SK-N-SH (cell line): Measurements from ENCODE around the gene CASS4. TPM values are rescaled to one million over a fixed set of nuclear protein-coding genes. Genes with fewer than 3 reads are reported as not detected.
A peak's percentile ranks its signal among the peaks of the same experiment; 100 is the strongest.

Experiments
- EP300 ChIP-seq, 2 experiments: IDR thresholded peaks; 2 replicates each; pipeline versions ENCODE4 v1.4.0 to v1.6.1; 2012; ENCODE audit warnings: borderline replicate concordance in 1 of 2, low read depth in 1 of 2, low read length in 1 of 2
- GABPA ChIP-seq: IDR thresholded peaks from 2 replicates; pipeline ENCODE4 v1.4.0; 2012; ENCODE audit warnings: low read depth, mild to moderate bottlenecking
- GATA2 ChIP-seq: sonication (generic); formaldehyde crosslinking; IDR thresholded peaks from 2 replicates; pipeline ENCODE4 v1.5.0; 2020; ENCODE audit warnings: mild to moderate bottlenecking, missing genetic modification reagents
- JUND ChIP-seq: IDR thresholded peaks from 2 replicates; pipeline ENCODE4 v1.4.0; 2012
- NRF1 ChIP-seq: IDR thresholded peaks from 2 replicates; pipeline ENCODE4 v1.6.1; 2012; ENCODE audit warnings: low read depth, mild to moderate bottlenecking, low read length
- RCOR1 ChIP-seq: fragments of 150-350 bp; IDR thresholded peaks from 2 replicates; pipeline ENCODE4 v1.6.1; 2017; ENCODE audit warnings: antibody characterized with exemption, low read length
- RFX5 ChIP-seq: IDR thresholded peaks from 2 replicates; pipeline ENCODE4 v1.6.1; 2012; ENCODE audit warnings: mild to moderate bottlenecking, improper control_type of control experiment, low read length
- SIN3A ChIP-seq: IDR thresholded peaks from 2 replicates; pipeline ENCODE4 v1.6.1; 2012; ENCODE audit warnings: low read depth, mild to moderate bottlenecking, low read length, moderate library complexity, borderline replicate concordance
- TCF12 ChIP-seq: IDR thresholded peaks from 2 replicates; pipeline ENCODE4 v1.4.0; 2012
- YY1 ChIP-seq: IDR thresholded peaks from 2 replicates; pipeline ENCODE4 v1.4.0; 2012; ENCODE audit warnings: low read depth, mild to moderate bottlenecking
- polyA plus RNA-seq, 3 experiments: library from polyadenylated mRNA; depleted of rRNA; stranded (reverse); fragments of >200 nt; gene quantifications; 2 replicates each; pipeline ENCODE4 v1.2.3, GENCODE V29; 2012
- TF ChIP-seq, protein P1 (sequence below): IDR thresholded peaks from 2 replicates; pipeline ENCODE4 v1.4.0; 2012; ENCODE audit warnings: low read depth, borderline replicate concordance
- TF ChIP-seq, protein P2 (sequence below): IDR thresholded peaks from 2 replicates; pipeline ENCODE4 v1.4.0; 2012; ENCODE audit warnings: low read depth, borderline replicate concordance
- TF ChIP-seq, protein P3 (sequence below): IDR thresholded peaks from 2 replicates; pipeline ENCODE4 v1.6.1; 2012; ENCODE audit warnings: mild to moderate bottlenecking, low read depth, low read length, moderate library complexity
- TF ChIP-seq, protein P4 (sequence below): IDR thresholded peaks from 2 replicates; pipeline ENCODE4 v1.4.0; 2012; ENCODE audit warnings: low read depth
- TF ChIP-seq, protein P5 (sequence below): fragments of 200-600 bp; sonication (generic); IDR thresholded peaks from 2 replicates; pipeline ENCODE4 v1.6.1; 2017; ENCODE audit warnings: antibody characterized with exemption, mild to moderate bottlenecking, moderate library complexity

Gene CASS4
- polyA plus RNA-seq, 1 of the 3 experiments (the other 2 are of a cell fraction), result not detected

DNA sequence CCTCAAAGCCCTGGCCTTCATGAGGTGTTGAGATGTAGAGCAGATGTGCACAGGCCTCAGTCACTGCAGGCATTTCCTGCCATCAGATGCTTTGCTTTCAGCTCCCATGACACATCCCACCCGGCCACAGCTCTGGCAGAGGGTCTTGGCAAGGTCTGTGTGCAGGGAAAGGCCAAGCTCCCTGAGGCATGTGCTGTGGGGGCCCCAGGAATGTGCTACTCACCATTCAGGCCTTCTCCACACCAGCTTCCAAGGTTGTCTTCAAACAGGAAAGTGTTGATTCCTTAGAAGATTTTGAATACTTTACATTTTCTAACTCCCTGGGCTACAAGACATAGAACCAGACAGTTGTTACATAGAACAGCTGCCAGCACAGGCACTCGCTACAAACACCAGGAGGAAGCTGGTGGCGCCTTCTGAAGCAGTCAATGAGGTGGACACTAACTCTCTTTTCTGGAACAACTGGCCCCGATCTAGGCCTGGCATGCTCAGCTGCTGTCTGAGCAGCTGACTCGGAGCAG lies 27.8 kb downstream of the CASS4 start (continued):
- TF ChIP-seq, protein P1, sequence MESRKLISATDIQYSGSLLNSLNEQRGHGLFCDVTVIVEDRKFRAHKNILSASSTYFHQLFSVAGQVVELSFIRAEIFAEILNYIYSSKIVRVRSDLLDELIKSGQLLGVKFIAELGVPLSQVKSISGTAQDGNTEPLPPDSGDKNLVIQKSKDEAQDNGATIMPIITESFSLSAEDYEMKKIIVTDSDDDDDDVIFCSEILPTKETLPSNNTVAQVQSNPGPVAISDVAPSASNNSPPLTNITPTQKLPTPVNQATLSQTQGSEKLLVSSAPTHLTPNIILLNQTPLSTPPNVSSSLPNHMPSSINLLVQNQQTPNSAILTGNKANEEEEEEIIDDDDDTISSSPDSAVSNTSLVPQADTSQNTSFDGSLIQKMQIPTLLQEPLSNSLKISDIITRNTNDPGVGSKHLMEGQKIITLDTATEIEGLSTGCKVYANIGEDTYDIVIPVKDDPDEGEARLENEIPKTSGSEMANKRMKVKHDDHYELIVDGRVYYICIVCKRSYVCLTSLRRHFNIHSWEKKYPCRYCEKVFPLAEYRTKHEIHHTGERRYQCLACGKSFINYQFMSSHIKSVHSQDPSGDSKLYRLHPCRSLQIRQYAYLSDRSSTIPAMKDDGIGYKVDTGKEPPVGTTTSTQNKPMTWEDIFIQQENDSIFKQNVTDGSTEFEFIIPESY, result 0 out of 2 replicates have a peak, but pooled peaks have one; percentile 31
- TF ChIP-seq, protein P2, sequence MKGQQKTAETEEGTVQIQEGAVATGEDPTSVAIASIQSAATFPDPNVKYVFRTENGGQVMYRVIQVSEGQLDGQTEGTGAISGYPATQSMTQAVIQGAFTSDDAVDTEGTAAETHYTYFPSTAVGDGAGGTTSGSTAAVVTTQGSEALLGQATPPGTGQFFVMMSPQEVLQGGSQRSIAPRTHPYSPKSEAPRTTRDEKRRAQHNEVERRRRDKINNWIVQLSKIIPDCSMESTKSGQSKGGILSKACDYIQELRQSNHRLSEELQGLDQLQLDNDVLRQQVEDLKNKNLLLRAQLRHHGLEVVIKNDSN, result no peak
- TF ChIP-seq RCOR1, result no peak
- TF ChIP-seq, protein P3, sequence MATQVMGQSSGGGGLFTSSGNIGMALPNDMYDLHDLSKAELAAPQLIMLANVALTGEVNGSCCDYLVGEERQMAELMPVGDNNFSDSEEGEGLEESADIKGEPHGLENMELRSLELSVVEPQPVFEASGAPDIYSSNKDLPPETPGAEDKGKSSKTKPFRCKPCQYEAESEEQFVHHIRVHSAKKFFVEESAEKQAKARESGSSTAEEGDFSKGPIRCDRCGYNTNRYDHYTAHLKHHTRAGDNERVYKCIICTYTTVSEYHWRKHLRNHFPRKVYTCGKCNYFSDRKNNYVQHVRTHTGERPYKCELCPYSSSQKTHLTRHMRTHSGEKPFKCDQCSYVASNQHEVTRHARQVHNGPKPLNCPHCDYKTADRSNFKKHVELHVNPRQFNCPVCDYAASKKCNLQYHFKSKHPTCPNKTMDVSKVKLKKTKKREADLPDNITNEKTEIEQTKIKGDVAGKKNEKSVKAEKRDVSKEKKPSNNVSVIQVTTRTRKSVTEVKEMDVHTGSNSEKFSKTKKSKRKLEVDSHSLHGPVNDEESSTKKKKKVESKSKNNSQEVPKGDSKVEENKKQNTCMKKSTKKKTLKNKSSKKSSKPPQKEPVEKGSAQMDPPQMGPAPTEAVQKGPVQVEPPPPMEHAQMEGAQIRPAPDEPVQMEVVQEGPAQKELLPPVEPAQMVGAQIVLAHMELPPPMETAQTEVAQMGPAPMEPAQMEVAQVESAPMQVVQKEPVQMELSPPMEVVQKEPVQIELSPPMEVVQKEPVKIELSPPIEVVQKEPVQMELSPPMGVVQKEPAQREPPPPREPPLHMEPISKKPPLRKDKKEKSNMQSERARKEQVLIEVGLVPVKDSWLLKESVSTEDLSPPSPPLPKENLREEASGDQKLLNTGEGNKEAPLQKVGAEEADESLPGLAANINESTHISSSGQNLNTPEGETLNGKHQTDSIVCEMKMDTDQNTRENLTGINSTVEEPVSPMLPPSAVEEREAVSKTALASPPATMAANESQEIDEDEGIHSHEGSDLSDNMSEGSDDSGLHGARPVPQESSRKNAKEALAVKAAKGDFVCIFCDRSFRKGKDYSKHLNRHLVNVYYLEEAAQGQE, result no peak
- no peak for TF ChIP-seq GABPA
- peak; percentile 75 for TF ChIP-seq JUND
- TF ChIP-seq RFX5, result no peak
- peak; percentile 92 for TF ChIP-seq TCF12
- peak; percentile 42; the same call in 1 of the 2 replicates for TF ChIP-seq SIN3A
- TF ChIP-seq EP300 (IDR thresholded peaks at IDR 0.05; ENCODE audit: borderline replicate concordance in 1 of 2, low read depth in 1 of 2, low read length in 1 of 2), result peak in 1 of 2 experiments; percentile 88; a peak in 2 of 4 replicates
- TF ChIP-seq GATA2 (CRISPR knock-in tag), result no peak
- no peak for TF ChIP-seq YY1
- no peak for TF ChIP-seq NRF1
- TF ChIP-seq, protein P4, sequence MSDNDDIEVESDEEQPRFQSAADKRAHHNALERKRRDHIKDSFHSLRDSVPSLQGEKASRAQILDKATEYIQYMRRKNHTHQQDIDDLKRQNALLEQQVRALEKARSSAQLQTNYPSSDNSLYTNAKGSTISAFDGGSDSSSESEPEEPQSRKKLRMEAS, result peak; percentile 91
- TF ChIP-seq, protein P5, sequence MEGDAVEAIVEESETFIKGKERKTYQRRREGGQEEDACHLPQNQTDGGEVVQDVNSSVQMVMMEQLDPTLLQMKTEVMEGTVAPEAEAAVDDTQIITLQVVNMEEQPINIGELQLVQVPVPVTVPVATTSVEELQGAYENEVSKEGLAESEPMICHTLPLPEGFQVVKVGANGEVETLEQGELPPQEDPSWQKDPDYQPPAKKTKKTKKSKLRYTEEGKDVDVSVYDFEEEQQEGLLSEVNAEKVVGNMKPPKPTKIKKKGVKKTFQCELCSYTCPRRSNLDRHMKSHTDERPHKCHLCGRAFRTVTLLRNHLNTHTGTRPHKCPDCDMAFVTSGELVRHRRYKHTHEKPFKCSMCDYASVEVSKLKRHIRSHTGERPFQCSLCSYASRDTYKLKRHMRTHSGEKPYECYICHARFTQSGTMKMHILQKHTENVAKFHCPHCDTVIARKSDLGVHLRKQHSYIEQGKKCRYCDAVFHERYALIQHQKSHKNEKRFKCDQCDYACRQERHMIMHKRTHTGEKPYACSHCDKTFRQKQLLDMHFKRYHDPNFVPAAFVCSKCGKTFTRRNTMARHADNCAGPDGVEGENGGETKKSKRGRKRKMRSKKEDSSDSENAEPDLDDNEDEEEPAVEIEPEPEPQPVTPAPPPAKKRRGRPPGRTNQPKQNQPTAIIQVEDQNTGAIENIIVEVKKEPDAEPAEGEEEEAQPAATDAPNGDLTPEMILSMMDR, result no peak
- TF ChIP-seq, all 33 proteins: peak for 15
